ENCODE data around the gene PRRT1.

PRRT1 gene

DNA sequence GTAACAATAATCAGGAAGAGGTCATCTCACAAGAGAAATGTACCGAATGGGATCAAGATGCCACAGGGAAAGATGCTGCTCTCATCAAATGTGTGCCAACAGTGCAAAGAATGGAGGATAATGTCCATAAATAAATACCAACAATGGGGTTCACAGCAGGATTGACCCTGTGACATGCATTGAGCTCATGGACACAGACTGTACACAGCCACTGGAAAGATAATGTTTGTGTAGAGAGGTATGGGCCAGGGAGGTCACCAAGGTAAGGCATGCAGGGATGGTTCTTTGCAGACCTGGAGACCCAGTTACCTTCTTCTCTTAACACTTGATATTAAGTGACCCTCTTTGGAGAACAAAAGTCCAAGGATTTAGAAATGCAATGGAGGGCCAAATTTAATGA lies 22.7 kb upstream of the PRRT1 start:
- no peak for DNase-seq (ENCODE audit: low spot score)

DNA sequence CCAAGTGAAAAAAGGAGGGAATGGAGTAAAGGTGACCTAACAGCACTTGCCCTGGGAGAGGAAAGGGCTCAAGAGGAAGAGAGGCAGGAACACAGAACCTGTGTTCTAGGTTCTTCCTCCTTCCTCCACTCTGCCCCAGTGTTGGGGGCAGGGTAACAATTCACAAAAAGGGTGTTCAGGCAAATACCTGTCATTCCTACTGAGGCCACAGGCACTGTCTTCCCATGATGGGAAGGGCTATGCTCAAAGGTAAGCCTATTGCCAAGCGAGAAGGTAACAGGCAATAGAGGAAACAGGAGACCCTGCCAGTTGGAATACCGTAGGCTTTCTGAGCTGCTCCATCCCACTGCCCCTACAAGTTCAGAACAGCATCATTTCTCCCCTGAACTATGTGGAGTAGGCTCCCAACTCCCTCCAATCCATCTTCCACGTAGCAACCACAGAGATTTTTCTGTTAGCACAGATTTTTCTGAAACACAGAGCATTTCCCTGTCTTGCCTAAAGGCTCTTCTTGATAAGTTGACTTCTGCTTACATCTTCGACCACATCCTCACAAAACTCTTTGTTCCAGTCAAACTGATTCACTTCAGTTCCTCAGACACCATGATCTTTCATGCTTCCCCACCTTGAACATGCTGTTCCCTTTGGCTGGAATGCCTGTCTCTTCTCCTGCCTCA lies 21.4 kb upstream of the PRRT1 start:
- DNase-seq (ENCODE audit: low spot score), result no peak

DNA sequence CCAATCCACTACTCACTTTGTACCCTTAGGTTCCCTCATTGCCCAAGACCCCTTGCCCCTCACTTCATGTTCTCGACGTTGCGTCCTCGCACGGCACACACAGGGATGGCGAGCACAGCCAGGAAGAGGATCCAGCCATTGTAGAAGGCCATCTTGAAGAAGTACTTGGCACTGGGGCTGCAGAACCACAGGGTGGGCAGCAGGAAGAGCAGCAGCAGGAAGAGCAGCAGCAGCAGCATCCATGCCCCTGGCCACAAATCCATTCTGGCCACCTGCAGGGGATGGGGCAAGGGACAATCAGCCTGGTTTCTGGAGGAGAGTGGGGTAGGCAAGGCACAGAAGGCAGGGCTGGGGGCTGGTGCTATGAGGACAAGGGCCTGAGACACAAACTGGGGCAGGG lies 19.5 kb upstream of the PRRT1 start:
- DNase-seq (ENCODE audit: low spot score), result no peak

DNA sequence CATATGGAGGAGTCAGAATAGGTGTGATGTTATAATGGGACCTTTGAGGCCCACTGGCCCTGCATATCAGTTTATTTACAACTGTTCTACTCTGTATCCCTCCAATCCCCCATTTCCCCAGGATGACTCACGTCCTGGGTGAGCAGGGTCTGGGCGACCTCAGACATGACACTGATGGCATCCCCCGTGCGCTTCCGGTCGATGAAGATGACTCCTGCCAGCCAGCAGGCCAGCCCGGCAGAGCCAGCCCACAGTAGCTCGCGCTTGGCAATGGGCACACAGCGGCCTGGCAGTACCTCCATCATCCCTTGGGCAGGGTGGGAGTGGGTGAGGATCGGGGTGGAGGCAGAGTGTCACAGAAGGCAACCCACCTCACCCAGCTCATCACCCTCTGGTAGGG lies 18.6 kb upstream of the PRRT1 start:
- DNase-seq (ENCODE audit: low spot score), result no peak

DNA sequence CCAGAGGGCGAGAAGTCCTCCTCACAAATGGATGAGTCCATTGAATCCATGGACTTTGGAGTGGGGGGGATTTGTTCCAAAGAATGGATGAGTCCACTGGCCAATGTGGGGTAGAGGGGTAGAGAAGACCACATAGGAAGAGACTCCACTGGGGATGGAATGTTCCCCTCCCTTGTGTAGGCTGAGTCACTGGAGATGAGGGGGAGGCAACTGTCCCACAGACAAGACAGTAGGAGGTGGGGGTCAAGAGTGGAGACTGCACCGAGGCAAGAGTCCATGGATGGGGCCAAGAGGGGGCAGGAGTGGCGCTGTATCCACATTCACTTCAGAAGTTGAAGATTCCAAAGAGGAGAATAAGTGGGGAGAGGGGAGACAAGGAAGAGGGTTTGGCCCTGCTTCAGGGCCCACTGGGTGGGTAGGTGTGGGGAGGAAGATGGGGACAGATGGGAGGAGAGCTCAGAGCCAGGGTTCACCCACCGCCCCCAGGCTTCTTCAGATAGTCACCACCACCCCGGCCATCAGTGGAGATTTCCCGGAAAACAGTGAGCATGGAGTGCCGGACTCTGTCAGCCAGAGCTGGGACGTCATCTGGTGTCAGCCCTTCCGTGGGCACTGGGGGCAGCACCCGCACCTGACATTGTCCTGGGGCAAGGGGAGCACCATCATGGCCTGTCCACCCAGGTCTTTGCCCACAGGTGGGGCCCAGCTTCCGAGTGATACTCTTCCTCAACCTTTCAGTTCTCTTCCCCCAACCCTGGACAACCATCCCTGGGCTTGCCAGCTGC lies 17.3 kb upstream of the PRRT1 start:
- DNase-seq (ENCODE audit: low spot score), result no peak

DNA sequence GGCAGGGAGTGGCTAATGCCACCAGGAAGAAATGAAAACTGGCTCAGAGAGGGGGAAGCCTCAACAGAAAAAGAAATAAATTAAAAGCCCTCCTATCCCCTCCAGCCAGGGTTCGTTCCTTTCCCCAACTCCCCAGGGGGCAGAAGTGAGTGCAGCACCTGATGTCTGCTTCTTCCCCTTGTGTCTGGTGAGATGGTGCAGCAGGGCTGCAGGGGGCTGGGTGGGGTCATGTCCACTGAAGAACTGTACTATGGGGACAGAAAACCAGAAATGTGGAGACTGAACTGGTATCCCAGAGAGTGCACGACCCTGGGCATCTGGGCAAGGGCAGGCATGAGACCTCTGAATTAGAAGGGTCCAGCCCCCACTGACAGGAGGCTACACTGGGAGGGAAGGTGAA lies 16.6 kb upstream of the PRRT1 start:
- DNase-seq (ENCODE audit: low spot score), result no peak

DNA sequence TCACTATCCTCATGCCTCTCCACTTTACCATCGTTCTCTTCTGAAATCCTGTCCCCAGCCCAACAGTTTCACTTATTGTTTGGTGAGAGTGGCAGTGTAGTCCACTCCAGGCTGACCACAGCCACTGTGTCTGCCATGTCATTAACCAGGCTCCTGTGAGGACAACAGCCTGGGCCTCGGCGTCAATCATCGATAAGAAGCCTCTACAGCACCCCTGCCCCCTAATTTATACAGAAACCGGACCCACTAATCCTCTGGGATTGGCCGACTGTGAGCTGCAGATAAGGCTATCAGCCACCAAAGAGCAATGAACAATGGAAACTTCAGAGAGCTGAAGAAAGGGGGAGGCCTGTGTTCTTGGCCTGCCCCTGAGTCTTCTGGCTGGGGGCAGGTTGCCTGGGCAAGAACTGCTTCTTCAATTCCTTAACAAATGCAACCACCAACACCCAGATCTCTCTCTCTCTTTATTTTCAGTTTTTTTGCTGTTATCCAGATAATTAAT lies 16.1 kb upstream of the PRRT1 start:
- no peak for DNase-seq (ENCODE audit: low spot score)

DNA sequence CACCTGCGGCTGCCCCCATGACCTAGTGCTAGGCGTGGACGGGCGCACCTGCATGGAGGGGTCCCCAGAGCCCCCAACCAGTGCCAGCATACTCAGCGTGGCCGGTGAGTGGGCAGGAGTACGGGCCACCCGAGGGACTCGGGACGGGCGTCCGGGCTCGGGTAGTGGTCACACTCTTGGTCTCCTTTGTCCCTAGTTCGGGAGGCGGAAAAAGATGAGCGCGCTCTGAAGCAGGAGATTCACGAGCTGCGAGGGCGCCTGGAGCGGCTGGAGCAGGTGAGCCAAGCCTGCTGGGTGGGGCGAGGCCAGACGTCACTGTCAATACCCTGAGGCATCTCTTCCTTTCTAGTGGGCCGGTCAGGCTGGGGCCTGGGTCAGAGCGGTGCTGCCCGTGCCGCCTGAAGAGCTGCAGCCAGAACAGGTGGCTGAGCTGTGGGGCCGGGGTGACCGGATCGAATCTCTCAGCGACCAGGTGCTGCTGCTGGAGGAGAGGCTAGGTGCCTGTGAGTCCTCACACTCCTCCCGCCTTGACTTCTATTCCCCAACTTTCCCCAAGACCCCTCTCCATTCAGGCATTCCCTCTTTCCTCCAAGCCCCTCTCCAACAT lies 15.5 kb upstream of the PRRT1 start:
- no peak for DNase-seq (ENCODE audit: low spot score)

DNA sequence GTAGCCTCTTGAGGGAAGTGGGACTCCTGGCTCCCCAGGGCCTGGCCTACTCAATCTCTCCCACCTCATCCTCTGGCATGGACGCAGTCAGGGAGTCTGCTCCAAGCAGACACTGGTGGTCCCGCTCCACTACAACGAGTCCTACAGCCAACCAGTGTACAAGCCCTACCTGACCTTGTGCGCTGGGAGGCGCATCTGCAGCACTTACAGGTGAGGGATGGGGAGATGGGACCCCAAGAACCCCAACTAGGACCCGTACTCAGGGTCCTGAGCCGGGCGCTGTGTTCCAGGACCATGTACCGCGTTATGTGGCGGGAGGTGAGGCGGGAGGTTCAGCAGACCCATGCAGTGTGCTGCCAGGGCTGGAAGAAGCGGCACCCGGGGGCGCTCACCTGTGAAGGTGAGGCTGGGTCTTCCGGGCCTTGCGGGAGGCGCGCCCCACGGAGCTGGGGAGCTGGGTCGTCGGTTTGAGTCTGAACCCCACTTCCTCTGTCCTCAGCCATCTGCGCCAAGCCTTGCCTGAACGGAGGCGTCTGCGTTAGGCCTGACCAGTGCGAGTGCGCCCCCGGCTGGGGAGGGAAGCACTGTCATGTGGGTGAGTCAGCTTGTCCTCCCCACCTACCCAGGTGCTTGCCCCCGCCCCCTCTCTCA lies 14.8 kb upstream of the PRRT1 start:
- DNase-seq (ENCODE audit: low spot score), result no peak

DNA sequence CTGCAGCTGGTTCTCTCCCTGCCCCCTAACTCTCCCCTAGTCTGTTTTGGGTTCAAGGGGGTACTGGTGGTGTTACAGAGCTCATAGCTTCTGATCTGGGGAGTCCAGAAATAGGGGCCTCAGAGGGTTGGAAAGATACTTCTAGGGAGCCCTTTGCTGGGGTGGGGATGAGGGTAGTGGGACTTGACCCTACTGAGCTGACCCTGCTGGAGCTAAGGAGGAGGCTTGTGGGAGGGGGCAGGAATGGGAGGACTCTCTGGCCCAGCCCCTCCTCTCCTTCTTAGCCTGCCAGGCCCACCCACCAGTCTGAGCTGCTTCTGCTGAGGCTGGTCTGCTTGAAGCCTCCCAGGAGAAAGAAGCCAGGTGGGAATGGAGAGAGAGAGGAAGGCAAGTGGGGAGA lies 12.6 kb upstream of the PRRT1 start, which contains the start of gene EGFL8:
Gene EGFL8, plus strand, starts transcription at position 301 of the 400 bp plus-strand sequence. CDS start 1,571 bp downstream, outside the sequence.
- DNase-seq (ENCODE audit: low spot score), result no peak

DNA sequence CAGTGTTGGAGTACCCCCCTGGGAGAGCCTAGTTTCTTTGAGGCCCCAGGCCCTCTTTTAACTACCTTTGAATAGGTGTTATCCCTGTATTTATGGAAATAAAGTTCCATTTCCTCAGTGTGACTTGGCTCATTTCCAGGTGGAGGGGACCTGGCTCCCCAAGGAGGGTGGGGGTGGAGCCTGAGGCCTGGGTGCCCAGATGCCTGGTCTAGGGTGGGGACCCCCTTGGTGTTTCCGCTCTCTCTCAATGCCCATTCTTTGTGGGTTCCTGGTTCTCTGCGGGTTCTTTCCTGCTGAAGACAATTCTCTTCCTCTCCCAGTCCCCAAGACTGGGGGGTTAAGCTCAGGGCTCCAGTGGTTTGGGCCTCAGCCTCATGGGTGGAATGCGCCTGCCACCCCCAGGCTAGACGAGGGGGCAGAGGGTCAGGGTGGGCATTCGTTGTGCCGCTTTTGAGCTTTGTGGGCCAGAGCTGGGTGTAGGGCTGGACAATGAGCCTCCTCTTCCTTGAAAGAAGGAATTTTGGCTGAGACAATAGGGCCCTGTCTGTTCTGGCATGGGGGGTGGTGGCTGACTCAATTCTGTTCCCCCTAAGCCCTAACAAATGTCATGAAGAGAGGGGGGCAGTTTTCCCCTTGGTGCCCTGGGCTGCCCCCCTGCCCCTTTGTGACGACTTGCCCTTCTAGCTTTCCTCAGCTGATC lies 12.0 kb upstream of the PRRT1 start:
- DNase-seq (ENCODE audit: low spot score), result no peak

DNA sequence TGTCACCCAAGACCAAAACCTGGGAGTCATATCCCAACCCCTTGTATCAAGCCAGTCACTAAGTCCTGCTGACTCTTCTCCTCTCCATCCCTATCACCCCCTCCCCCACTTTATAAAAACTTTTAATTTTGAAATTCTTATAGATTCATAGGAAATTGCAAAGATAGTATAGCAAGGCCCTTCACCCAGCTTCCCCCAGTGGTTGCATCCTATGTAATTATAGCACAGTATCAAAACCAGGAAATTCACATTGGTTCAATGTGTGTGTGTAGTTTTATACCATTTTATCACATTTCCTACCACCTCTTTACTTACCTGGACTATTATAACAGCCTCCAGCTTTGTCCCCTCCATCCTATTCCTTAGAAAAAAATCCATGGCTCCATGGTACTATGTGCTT lies 6.3 kb upstream of the PRRT1 start:
- DNase-seq (ENCODE audit: low spot score), result no peak

DNA sequence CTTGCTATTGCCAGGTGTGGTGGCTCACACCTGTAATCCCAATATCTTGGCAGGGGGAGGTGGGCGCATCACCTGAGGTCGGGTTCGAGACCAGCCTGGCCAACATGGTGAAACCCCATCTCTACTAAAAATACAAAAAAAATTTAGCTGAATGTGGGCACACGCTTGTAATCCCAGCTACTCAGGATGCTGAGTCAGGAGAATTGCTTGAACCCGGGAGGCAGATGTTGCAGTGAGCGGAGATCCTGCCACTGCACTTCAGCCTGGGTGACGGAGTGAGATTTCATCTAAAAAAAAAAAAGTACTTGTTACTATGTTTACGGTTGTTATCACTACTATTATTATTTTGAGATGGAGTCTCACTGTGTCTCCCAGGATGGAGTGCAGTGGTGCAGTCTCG lies 5.2 kb upstream of the PRRT1 start:
- no peak for DNase-seq (ENCODE audit: low spot score)

DNA sequence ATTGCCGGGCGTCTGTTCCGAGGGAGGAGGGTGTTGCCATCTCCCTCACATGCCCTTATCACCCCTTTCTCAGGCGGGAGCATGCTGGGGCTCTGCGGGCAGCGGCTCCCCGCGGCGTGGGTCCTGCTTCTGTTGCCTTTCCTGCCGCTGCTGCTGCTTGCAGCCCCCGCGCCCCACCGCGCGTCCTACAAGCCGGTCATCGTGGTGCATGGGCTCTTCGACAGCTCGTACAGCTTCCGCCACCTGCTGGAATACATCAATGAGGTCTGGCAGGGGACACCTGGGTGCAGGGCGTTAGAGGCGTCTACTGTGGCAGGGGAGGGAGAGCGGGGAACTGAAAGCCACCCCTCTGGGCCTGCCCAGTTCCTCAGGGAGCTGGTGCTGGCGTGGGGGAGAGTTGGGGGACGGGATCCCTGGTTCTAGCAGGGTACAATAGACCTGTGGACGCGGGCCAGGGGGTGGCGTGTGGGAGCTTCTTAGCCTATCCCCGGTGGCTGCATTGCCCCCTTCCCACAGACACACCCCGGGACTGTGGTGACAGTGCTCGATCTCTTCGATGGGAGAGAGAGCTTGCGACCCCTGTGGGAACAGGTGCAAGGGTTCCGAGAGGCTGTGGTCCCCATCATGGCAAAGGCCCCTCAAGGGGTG lies 2.9 kb upstream of the PRRT1 start:
- peak; percentile 73 for DNase-seq (ENCODE audit: low spot score)

DNA sequence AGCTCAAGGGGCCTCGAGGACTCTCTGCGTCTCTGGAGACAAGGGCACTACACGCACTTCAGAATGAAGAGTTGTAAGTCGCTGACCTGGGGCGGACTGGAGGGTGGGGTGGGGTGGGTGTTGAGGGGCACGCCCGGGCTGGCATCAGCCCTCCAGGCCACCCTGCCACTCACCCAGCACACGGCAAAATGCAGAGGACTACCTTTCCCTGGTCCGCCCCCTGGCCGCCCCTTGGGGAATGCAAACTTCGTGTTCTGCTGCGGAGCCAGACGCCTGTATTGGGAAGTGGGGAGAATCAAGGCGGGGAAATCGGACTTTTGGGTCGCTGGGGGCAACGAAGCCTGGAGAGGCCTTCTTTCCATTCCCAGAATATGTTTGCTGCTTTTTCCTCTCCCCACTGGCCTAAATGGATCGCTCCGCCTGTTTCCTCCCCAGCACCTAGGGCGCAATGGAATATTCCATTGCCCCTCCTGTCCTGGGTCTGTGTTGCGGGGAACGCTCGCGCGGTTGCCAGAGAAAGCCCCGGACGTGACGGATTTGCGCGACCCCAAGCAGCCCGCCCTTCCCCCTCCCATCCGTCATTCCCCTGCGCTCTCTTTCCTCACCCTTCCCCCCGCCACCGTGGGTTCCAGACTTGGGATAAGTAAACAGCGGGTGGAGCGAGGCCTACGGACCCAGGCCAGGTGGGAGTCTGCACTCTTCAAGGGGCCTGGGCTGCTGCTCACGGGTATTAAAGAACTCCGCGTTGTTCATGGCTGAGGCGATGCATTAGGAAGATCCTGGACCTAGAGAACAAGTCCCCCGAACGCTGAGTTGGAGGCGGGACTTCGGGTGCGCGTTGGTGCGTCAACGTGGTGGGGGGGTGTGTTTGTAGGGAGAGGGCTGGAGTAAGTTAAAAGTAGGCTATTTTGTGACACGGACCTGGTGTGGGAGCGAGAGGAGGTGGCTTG lies 2.1 kb upstream of the PRRT1 start, which contains the start of gene PPT2:
Gene PPT2, plus strand, starts transcription at position 578 of the 950 bp plus-strand sequence. CDS start 454 bp downstream, outside the sequence.
- DNase-seq (ENCODE audit: low spot score), result peak; percentile 85

DNA sequence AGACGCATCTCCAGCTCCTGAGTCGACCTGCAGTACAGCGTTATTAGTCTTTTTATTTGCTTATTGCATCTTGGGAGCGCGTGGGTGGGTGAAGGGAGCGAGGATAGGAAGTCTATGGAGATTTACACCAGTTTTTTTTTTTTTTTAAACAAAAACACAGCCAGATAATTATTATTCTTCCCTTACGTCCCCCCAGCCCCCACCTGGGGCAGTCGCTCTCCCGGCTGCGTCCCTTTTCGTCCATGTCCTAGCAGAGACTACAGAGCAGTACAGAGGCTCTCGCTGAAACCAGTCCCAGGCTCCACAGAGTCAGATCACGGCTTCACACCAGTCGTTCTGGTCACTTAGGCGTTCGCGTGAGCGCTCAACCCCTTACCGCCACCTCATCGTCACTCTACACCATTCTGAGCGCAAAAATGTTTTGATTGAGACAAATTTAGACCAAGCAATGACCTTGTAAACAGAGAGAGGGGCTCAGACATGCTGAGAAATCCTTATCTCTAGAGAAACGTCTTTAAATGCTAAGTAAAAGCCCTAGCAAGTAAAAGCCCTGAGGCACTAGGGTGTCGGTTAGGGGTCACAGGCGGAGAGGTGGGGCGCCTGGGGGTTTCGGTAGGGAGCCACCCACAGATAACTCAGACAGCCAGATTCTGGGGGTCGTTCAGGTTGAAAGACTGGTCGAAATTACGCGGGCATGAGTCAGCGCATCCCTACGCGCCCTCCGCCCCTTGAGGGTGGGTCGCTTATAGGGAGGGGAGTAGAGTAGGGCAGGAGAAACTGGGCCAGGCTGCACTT lies 1.2 kb upstream of the PRRT1 start:
- peak; percentile 31 for DNase-seq (ENCODE audit: low spot score)

DNA sequence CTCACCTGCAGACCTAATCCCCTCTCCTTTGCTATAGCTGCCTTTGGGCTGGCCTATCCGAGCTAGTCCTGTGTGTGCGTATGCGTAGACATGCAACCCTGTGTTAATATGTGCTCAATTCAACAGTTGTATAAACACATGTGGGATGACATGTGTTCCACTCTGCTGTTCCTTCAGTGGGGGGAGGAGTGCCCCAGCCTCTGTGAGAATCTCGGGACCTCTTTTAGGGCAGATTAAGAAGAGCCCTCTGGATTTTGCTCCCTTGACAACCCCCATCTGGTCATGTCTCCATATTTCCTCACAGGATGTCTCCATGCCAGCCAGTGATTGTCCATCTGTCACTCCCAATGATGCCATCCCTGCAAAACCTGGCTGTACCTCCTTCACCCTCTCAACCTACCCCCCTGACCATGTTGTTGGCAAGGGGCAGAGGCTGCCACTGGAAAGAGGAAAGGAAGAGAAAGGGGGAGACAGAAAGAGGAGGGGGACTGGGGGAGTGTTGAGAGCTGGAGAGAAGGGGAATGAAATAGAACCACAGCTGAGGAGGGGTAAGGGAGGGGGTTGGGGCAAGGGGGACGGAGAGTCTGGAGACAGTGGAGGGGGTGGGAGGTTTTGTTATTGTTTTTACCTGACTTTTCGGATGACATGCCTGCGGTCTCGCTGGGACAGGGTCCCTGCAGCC lies 417 bp downstream of the PRRT1 start:
- DNase-seq (ENCODE audit: low spot score), result no peak
